ENCODE data around the gene TMC3. TPM values are rescaled to one million over a fixed set of nuclear protein-coding genes. Genes with fewer than 3 reads are reported as not detected.
A peak's percentile ranks its signal among the peaks of the same experiment; 100 is the strongest.

The TMC3 gene
- total and polyA plus RNA-seq, 2 of the 13 experiments (the other 11 are each of a cell fraction or from before 2014, with no cell fraction given), result not detected

- TF ChIP-seq AFF4 (CRISPR knock-in tag; IDR thresholded peaks at IDR 0.05), result no peak
- 0 out of 2 replicates have a peak, but pooled peaks have one; percentile 19 for TF ChIP-seq HNF4G (IDR thresholded peaks at IDR 0.05; ENCODE audit: borderline replicate concordance, low read depth, low read length)
- TF ChIP-seq HNF4G (CRISPR knock-in tag; IDR thresholded peaks at IDR 0.05; ENCODE audit: borderline replicate concordance, low read depth), result no peak
- TF ChIP-seq ZNF737 (CRISPR knock-in tag; IDR thresholded peaks at IDR 0.05; ENCODE audit: borderline replicate concordance), result no peak
- peak; percentile 70; the same call in 1 of the 2 replicates for TF ChIP-seq POGZ (CRISPR knock-in tag; IDR thresholded peaks at IDR 0.05)
- TF ChIP-seq BRD4 (CRISPR knock-in tag; IDR thresholded peaks at IDR 0.05), result no peak
- peak; percentile 14; the same call in 1 of the 2 replicates for TF ChIP-seq ZNF225 (CRISPR knock-in tag; IDR thresholded peaks at IDR 0.05)
- no peak for TF ChIP-seq NBN (conservative IDR thresholded peaks at IDR 0.05)
- TF ChIP-seq ZNF784 (CRISPR knock-in tag; IDR thresholded peaks at IDR 0.05; ENCODE audit: borderline replicate concordance), result no peak
- peak; percentile 42; the same call in 1 of the 2 replicates for TF ChIP-seq ARID4A (CRISPR knock-in tag; IDR thresholded peaks at IDR 0.05; ENCODE audit: borderline replicate concordance)
- no peak for TF ChIP-seq IKZF4 (CRISPR knock-in tag; IDR thresholded peaks at IDR 0.05; ENCODE audit: borderline replicate concordance, low read depth, not compliant biosample characterization)
- no peak for TF ChIP-seq DDIT3 (CRISPR knock-in tag; IDR thresholded peaks at IDR 0.05)
- TF ChIP-seq SALL1 (CRISPR knock-in tag; IDR thresholded peaks at IDR 0.05), result peak; percentile 55
- TF ChIP-seq EHMT2 (IDR thresholded peaks at IDR 0.05; ENCODE audit: borderline replicate concordance, low read depth, low read length), result no peak
- no peak for TF ChIP-seq ZNF552 (CRISPR knock-in tag; IDR thresholded peaks at IDR 0.05; ENCODE audit: borderline replicate concordance)
- no peak for TF ChIP-seq ZNF816 (CRISPR knock-in tag; IDR thresholded peaks at IDR 0.05; ENCODE audit: borderline replicate concordance)
- no peak for TF ChIP-seq RELA (CRISPR knock-in tag; IDR thresholded peaks at IDR 0.05)
- TF ChIP-seq ZNF572 (CRISPR knock-in tag; IDR thresholded peaks at IDR 0.05), result no peak
- no peak for TF ChIP-seq PTBP1 (IDR thresholded peaks at IDR 0.05; ENCODE audit: low read depth, low read length, poor library complexity, severe bottlenecking)
- peak; percentile 93 for TF ChIP-seq SP2 (CRISPR knock-in tag; IDR thresholded peaks at IDR 0.05)
Observed at GRCh38 chr15:81323944-81324881, 49.8 kb downstream of the TMC3 start, which contains the start of gene STARD5 (continued).

All from HepG2 (cell line).